Panc1 (cell line): ENCODE measurements around the gene ACTL7B. TPM values are rescaled to one million over a fixed set of nuclear protein-coding genes. Genes with fewer than 3 reads are reported as not detected.

Source experiments
- ATAC-seq: fragments of 200-7000 bp; cut with Tn5 transposase; 2 replicates; pipeline ENCODE4 v1.9.1; 2020; ENCODE audit warnings: mild to moderate bottlenecking, moderate library complexity
- BruUV-seq: library from RNA; stranded (reverse); fragments of 400-500 nt; replicated peaks from 2 replicates; lab custom pipeline; 2021; lab: Mats Ljungman, UMichigan
- CTCF ChIA-PET: fragments of 300-600 bp; sonication (Branson Sonifier 250); formaldehyde crosslinking; loops from one replicate; lab custom pipeline; 2022; ENCODE audit warnings: antibody characterized with exemption; lab: Charles Lee
- POLR2A ChIA-PET: fragments of 300-600 bp; sonication (Branson Sonifier 250); formaldehyde crosslinking; loops from one replicate; lab custom pipeline; 2022; ENCODE audit warnings: antibody characterized with exemption; lab: Charles Lee
- DNase-seq: peaks from one replicate; pipeline ENCODE4 v3.0.0-alpha.2; 2010; ENCODE audit warnings: low read depth, low spot score
- H3K27ac ChIP-seq: 2 replicates; pipeline ENCODE4 v1.5.1; 2011; ENCODE audit warnings: mild to moderate bottlenecking, low read length, inconsistent platforms
- H3K27me3 ChIP-seq: fragments of 200-500 bp; sonication (Bioruptor generic); 2 replicates; pipeline ENCODE4 v1.6.0; 2014; ENCODE audit warnings: low read length, inconsistent platforms; ENCODE audit not compliant: control insufficient read depth, insufficient read depth
- H3K36me3 ChIP-seq: fragments of 200-500 bp; sonication (Bioruptor generic); 2 replicates; pipeline ENCODE4 v1.5.1; 2014; ENCODE audit warnings: inconsistent platforms, mild to moderate bottlenecking, low read length, moderate library complexity; ENCODE audit not compliant: control insufficient read depth, insufficient read depth
- H3K4me1 ChIP-seq: 2 replicates; pipeline ENCODE4 v1.5.1; 2011; ENCODE audit warnings: inconsistent platforms, mild to moderate bottlenecking, low read length, moderate library complexity; ENCODE audit not compliant: control insufficient read depth, insufficient read depth
- H3K4me3 ChIP-seq, 2 experiments: 2 replicates each; pipeline ENCODE4 v1.5.1; 2011 to 2012; ENCODE audit warnings: low read depth in 2 of 2, low read length in 2 of 2, mild to moderate bottlenecking in 2 of 2, inconsistent platforms in 1 of 2, moderate library complexity in 1 of 2
- H3K9me3 ChIP-seq: fragments of 200-500 bp; sonication (Bioruptor generic); 2 replicates; pipeline ENCODE4 v1.5.1; 2014; ENCODE audit warnings: low read depth, mild to moderate bottlenecking, inconsistent platforms, low read length, moderate library complexity; ENCODE audit not compliant: control insufficient read depth, insufficient read depth
- POLR2AphosphoS5 ChIP-seq: IDR thresholded peaks from 2 replicates; pipeline ENCODE4 v1.6.1; 2012; ENCODE audit warnings: mild to moderate bottlenecking, low read depth, low read length, moderate library complexity
- SIN3A ChIP-seq: IDR thresholded peaks from 2 replicates; pipeline ENCODE4 v1.6.1; 2012; ENCODE audit warnings: low read depth, mild to moderate bottlenecking, low read length, moderate library complexity, borderline replicate concordance; ENCODE audit not compliant: insufficient read depth
- TCF7L2 ChIP-seq: IDR thresholded peaks from 2 replicates; pipeline ENCODE4 v1.6.1; 2011; ENCODE audit warnings: mild to moderate bottlenecking, low read depth, low read length, inconsistent platforms
- in situ Hi-C: cut with HindIII; loops from 2 replicates; pipeline ENCODE4 v1.10.0; 2016; ENCODE audit warnings: low sequenced_read_pairs, low pct_unique_long_range_greater_than_20kb
- intact Hi-C: fragments of 100-400 bp; cut with micrococcal nuclease; formaldehyde crosslinking; loops from one replicate; pipeline ENCODE4 v1.10.0; 2022; ENCODE audit not compliant: unreplicated experiment
- total RNA-seq: library from RNA; stranded (reverse); gene quantifications from one replicate; pipeline ENCODE4 v1.2.1, GENCODE V29; 2021; ENCODE audit not compliant: unreplicated experiment
- TF ChIP-seq, protein P1 (sequence below), 2 experiments: IDR thresholded peaks; 2 replicates each; pipeline ENCODE4 v1.6.1; 2011 to 2012; ENCODE audit warnings: low read depth in 2 of 2, control low read depth in 1 of 2, low read length in 1 of 2, mild to moderate bottlenecking in 1 of 2, moderate library complexity in 1 of 2; ENCODE audit not compliant: insufficient read depth in 1 of 2
- TF ChIP-seq, protein P2 (sequence below): fragments of 450-650 bp; IDR thresholded peaks from 2 replicates; pipeline ENCODE4 v1.5.1; 2017; ENCODE audit warnings: mild to moderate bottlenecking

The ACTL7B gene
- total RNA-seq, 1 experiment from 2014 or later: not detected

GRCh38 chr9:108865037-108865436 is 9.3 kb upstream of the ACTL7B start:
- POLR2A ChIA-PET: no interaction called here
- CTCF ChIA-PET: no interaction called here
- H3K27ac ChIP-seq: no peak overlapping the region
- H3K9me3 ChIP-seq: no peaks in the 10 kb centered on the region
- TF ChIP-seq, protein P1, sequence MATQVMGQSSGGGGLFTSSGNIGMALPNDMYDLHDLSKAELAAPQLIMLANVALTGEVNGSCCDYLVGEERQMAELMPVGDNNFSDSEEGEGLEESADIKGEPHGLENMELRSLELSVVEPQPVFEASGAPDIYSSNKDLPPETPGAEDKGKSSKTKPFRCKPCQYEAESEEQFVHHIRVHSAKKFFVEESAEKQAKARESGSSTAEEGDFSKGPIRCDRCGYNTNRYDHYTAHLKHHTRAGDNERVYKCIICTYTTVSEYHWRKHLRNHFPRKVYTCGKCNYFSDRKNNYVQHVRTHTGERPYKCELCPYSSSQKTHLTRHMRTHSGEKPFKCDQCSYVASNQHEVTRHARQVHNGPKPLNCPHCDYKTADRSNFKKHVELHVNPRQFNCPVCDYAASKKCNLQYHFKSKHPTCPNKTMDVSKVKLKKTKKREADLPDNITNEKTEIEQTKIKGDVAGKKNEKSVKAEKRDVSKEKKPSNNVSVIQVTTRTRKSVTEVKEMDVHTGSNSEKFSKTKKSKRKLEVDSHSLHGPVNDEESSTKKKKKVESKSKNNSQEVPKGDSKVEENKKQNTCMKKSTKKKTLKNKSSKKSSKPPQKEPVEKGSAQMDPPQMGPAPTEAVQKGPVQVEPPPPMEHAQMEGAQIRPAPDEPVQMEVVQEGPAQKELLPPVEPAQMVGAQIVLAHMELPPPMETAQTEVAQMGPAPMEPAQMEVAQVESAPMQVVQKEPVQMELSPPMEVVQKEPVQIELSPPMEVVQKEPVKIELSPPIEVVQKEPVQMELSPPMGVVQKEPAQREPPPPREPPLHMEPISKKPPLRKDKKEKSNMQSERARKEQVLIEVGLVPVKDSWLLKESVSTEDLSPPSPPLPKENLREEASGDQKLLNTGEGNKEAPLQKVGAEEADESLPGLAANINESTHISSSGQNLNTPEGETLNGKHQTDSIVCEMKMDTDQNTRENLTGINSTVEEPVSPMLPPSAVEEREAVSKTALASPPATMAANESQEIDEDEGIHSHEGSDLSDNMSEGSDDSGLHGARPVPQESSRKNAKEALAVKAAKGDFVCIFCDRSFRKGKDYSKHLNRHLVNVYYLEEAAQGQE (IDR thresholded peaks at IDR 0.05; ENCODE audit: insufficient read depth in 1 of 2, low read depth in 2 of 2, low read length in 1 of 2): no peak
- TF ChIP-seq SIN3A (no peak), POLR2AphosphoS5 (no peak), TCF7L2 (no peak)
- TF ChIP-seq, protein P2, sequence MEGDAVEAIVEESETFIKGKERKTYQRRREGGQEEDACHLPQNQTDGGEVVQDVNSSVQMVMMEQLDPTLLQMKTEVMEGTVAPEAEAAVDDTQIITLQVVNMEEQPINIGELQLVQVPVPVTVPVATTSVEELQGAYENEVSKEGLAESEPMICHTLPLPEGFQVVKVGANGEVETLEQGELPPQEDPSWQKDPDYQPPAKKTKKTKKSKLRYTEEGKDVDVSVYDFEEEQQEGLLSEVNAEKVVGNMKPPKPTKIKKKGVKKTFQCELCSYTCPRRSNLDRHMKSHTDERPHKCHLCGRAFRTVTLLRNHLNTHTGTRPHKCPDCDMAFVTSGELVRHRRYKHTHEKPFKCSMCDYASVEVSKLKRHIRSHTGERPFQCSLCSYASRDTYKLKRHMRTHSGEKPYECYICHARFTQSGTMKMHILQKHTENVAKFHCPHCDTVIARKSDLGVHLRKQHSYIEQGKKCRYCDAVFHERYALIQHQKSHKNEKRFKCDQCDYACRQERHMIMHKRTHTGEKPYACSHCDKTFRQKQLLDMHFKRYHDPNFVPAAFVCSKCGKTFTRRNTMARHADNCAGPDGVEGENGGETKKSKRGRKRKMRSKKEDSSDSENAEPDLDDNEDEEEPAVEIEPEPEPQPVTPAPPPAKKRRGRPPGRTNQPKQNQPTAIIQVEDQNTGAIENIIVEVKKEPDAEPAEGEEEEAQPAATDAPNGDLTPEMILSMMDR: no peak
- DNase-seq: no peak
- intact Hi-C loops: no loop called here
- H3K36me3 ChIP-seq: no peaks in the 10 kb centered on the region; the same call in 1 of the 2 replicates
- in situ Hi-C loops: no loop called here
- H3K27me3 ChIP-seq: no peaks in the 10 kb centered on the region
- no peak overlapping the region for H3K4me3 ChIP-seq
- BruUV-seq: no TSS peak
- H3K4me1 ChIP-seq: no peaks in the 10 kb centered on the region
- ATAC-seq: no peak

DNA sequence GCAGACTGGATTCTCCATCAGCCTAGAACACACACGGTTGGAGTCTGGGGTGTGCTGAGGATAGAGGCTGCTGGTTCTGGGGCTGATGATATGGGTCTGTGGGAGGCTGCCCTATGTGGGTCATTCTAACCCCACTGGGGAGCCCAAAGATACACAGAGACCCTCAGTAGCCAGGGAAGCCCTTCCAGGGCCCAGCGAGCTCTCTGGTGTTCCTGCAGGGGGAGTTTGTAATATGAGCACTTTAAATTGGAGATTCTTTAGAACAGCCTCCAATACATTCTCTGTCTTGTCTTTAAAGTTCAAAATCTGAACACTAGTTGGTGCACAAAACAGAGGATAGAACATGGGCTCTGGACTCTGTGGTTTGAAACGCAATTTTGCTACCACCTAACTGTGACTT is 8.7 kb upstream of the ACTL7B start:
- no peak overlapping the region for H3K4me3 ChIP-seq
- H3K4me1 ChIP-seq: no peaks in the 10 kb centered on the region
- no TSS peak for BruUV-seq
- intact Hi-C loops (no loop called here), in situ Hi-C loops (no loop called here)
- no peaks in the 10 kb centered on the region for H3K27me3 ChIP-seq
- POLR2A ChIA-PET: no interaction called here
- CTCF ChIA-PET: no interaction called here
- TF ChIP-seq, protein P1 (IDR thresholded peaks at IDR 0.05; ENCODE audit: insufficient read depth in 1 of 2, low read depth in 2 of 2, low read length in 1 of 2): no peak
- no peak for TF ChIP-seq POLR2AphosphoS5
- TF ChIP-seq, protein P2: no peak
- TF ChIP-seq SIN3A: no peak
- no peak for TF ChIP-seq TCF7L2
- ATAC-seq (no peak; the same call in 1 of the 2 replicates), DNase-seq (no peak)
- H3K27ac ChIP-seq: no peak overlapping the region
- no peaks in the 10 kb centered on the region; the same call in 1 of the 2 replicates for H3K36me3 ChIP-seq
- no peaks in the 10 kb centered on the region for H3K9me3 ChIP-seq
